DMS114 treated with DMSO at 0.1 percent for 48 hours (cell line): Measurements from ENCODE around the gene DISP3.

Experiments used
- DNase-seq: peaks from one replicate; lab custom pipeline; 2025; ENCODE audit not compliant: unreplicated experiment; lab: John Stamatoyannopoulos, UW

DISP3 gene

GRCh38 chr1:11525516-11525915 lies 46.6 kb downstream of the DISP3 start:
- DNase-seq, result no peak

GRCh38 chr1:11526071-11526895 lies 47.3 kb downstream of the DISP3 start:
- no peak for DNase-seq

- no peak for DNase-seq
Measured at GRCh38 chr1:11527541-11528452, 48.8 kb downstream of the DISP3 start.

DNA sequence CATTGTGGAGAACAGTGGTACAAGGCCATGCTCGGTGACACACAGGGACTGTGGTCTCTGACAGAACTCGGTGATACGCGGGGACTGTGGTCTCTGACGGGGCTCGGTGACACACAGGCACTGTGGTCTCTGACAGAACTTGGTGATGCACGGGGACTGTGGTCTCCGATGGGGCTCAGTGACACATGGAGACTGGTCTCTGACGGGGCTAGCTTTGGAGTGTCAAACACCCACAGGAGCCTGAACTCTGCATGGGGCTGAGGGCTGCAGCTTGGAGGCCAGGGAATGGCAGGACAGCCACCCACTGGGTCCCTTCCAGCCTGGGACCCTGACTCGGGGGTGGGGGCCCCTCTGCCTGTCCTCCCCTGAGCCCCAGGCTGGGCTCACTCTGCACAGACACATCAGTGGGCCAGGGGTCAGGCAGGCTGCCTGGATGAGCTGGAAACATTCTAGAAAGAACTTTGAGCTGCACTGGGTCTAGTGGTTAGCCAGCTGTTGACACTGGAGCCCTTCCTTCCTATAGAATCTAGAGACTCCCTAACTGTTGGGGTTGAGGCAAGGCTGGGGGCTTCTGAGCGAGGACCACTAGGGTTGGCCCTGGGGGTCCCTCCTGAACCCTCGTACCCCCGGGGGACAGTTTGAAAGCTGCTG lies 49.8 kb downstream of the DISP3 start:
- no peak for DNase-seq

- no peak for DNase-seq
Measured at GRCh38 chr1:11529330-11529729, 50.4 kb downstream of the DISP3 start.

DNA sequence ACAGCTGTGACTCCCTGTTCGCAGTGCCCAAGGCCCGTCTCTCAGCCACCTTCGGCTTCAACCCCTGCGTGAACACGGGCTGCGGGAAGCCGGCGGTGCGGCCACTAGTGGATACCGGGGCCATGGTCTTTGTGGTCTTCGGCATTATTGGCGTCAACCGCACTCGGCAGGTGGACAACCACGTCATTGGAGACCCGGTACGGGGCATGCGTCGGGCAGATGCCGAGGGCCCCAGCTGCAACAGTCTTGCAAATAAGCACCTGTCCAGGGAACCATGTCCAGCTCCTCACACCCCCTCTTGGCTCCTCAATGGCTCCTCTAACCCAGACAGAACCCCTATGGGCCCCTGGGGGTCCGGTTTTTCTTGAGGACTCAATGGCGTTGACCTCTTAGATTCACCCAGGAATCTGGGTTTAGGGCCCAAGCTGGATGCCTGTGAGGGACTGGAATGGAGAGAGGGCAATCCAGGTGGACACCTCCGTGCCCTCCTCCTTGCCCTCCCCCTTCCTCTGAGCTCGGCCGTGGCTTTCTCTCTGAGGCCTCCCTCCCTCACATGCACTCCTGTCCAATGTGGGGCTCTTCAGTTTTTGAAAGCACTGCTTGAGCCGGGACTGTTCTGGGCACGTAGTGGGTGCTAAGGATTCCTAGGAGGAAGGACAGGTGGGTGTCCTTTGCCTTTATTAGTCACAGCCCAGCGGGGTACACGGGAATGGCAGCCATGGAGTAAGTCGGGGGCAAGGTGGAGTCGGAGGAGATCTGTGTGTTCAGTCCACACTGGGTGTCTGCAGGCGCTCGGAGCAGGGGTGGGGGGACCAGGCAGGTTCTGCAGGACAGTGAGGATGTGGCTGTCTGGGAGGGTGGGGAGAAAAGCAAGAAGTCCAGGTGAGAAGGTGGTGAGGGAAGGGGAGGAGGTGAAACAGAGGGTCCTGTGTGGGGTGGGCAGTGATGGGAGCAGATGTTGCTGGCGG lies 51.1 kb downstream of the DISP3 start:
- no peak for DNase-seq

DNA sequence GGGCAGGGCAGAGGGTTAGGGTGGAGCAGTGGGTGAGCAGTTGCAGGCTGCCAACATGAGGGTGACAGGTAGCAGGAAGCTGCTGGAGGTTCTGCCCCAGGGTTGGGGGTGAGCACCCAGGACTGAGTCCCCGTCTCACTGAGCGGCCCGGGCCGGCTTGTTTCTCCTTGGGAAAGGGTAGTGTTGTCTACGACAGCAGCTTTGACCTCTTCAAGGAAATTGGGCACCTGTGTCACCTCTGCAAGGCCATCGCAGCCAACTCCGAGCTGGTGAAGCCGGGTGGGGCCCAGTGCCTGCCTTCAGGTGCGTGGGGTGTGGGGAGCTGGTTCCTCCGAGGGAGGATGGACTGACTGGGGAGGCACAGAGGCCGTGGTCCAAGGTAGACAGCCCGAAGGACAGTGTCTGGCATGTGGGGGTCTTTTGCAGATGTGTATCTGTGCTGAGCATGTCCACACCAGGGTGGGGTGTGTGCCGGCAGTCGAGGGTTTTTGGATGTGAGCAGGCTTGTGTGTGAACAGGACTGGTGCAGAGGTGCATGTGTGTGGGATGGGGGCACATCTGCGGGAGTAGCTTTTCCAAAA lies 51.9 kb downstream of the DISP3 start:
- DNase-seq, result no peak

- no peak for DNase-seq
Measured at GRCh38 chr1:11531314-11531870, 52.4 kb downstream of the DISP3 start.

- no peak for DNase-seq
Measured at GRCh38 chr1:11531943-11532342, 53.0 kb downstream of the DISP3 start.

GRCh38 chr1:11533790-11534787 lies 55.1 kb downstream of the DISP3 start:
- DNase-seq, result no peak

- no peak for DNase-seq
Measured at GRCh38 chr1:11534846-11535245, 55.9 kb downstream of the DISP3 start.

- DNase-seq, result no peak
Measured at GRCh38 chr1:11535316-11535715, 56.4 kb downstream of the DISP3 start.

- DNase-seq, result no peak
Measured at GRCh38 chr1:11535761-11536572, 57.0 kb downstream of the DISP3 start.

DNA sequence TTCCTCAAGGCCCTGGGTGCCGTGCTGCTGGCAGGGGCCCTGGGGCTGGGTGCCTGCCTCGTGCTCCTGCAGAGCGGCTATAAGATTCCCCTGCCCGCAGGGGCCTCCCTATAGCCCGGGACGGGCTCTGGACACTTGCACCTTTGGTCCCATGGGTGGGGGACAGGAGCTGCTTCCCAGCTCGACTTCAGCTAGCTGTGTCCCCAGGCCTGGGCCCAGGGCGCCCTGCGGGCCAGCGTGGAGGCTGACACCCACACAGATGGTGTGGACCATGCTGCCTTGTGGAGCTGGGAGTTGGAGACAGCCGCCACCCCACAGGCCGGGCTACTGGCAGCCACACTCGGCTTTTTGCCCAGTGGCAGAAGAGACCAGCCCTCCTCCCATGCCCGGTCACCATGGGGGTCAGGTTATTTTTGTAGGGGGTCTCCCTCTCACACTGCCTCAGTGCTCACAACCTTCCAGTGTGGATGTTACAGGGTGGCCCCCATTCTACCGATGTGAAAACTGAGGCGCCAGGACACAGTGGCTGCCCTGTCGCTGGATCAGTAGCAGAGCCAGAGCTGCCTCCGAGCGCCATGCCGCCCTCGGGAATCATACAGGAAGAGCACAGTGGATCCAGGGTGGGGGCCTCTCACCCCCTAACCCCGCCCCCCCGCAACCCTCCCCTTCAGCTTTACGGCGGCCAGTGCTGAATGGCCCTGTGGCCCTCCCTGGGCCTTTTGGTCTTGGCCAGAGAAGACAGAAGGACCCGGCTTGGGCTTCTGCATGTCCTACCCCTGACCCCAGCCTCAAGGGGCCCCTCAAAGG lies 57.8 kb downstream of the DISP3 start:
- DNase-seq, result no peak

GRCh38 chr1:11537380-11537764 lies 58.4 kb downstream of the DISP3 start:
- no peak for DNase-seq

DNA sequence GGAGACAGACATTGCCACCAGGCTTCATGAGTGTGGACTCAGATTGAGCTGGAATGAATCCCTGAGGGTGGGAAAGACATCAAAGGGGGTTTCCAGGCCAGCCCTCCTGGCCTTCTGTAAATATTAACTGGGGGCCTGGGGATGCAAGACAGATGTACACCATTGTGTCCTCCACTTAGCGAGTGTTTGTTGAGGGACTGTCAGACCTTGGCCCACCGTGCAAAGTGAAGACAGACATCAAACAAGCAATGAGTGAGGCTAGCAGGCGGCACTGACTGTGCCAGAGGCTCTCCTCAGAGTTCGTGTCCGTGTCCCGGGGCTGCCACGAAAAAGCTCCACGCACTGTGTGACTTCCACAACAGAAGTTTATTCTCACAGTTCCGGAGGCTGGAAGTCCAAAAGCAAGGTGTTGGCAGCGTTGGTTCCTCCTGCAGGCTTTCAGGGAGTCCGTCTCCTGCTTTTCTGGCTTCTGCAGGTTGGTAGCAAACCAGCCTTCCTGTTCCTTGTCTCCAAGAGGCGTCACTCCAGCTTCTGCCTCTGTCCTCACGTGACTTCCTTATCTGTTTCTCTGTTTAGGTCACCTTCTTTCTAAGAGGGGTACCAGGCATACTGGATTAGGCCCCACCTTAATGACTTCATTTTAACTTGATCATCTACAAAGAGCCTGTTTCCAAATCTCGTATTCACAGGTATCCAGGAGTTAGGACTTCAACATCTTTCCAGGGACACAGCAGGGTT lies 59.1 kb downstream of the DISP3 start:
- no peak for DNase-seq
